ENCODE results near the gene RNF145. TPM values are rescaled to one million over a fixed set of nuclear protein-coding genes. Genes with fewer than 3 reads are reported as not detected.

The RNF145 gene
- total and polyA plus RNA-seq, 10 donors = 27.6 to 90.7 (median 69.6) TPM

GRCh38 chr5:159257007-159257406 is 47.7 kb upstream of the RNF145 start:
- H3K9me3 ChIP-seq = no peaks in the 10 kb centered on the region
- intact Hi-C loops (cut with DNase I; ENCODE audit: low total_unique reads) = no loop called here
- peaks cover 0 to 4% (median 0%) of the 10 kb centered on the region in 7 donors for H3K27me3 ChIP-seq (replicated peaks in 1 of 7)
- H3K27ac ChIP-seq = no peak overlapping the region
- DNase-seq = no peak
- H3K4me3 ChIP-seq = no peak overlapping the region
- peaks cover 0 to 4% (median 2%) of the 10 kb centered on the region in 6 donors for H3K4me1 ChIP-seq
- TF ChIP-seq POLR2A (IDR thresholded peaks at IDR 0.05) = no peak
- no peak for TF ChIP-seq CTCF (IDR thresholded peaks at IDR 0.05 in 8 of 11, conservative IDR thresholded peaks at IDR 0.05 in 3 of 11)
- TF ChIP-seq POLR2AphosphoS5 (IDR thresholded peaks at IDR 0.05) = no peak
- no peaks in the 10 kb centered on the region for H3K36me3 ChIP-seq

- WGBS, 5 donors = 0 to 88% (median 52%) methylated on average over 1 of the region's 1 CpG
- H3K4me1 ChIP-seq = no peaks in the 10 kb centered on the region
- peaks cover 0 to 4% (median 0%) of the 10 kb centered on the region in 7 donors for H3K27me3 ChIP-seq (replicated peaks in 1 of 7)
- H3K27ac ChIP-seq = no peak overlapping the region
- no peak for DNase-seq
- TF ChIP-seq POLR2AphosphoS5 (IDR thresholded peaks at IDR 0.05) (no peak), POLR2A (IDR thresholded peaks at IDR 0.05) (no peak), CTCF (IDR thresholded peaks at IDR 0.05 in 8 of 11, conservative IDR thresholded peaks at IDR 0.05 in 3 of 11) (no peak)
- no peaks in the 10 kb centered on the region for H3K36me3 ChIP-seq
- no peak overlapping the region for H3K4me3 ChIP-seq
- intact Hi-C loops (cut with DNase I; ENCODE audit: low total_unique reads) = no loop called here
- H3K9me3 ChIP-seq = no peaks in the 10 kb centered on the region
These were observed 42.8 kb upstream of the RNF145 start for GRCh38 chr5:159252195-159252594.

GRCh38 chr5:159249158-159249557 is 39.8 kb upstream of the RNF145 start:
- no peak overlapping the region for H3K4me3 ChIP-seq
- no peaks in the 10 kb centered on the region for H3K4me1 ChIP-seq
- no peak for TF ChIP-seq POLR2AphosphoS5 (IDR thresholded peaks at IDR 0.05)
- TF ChIP-seq CTCF (IDR thresholded peaks at IDR 0.05 in 8 of 11, conservative IDR thresholded peaks at IDR 0.05 in 3 of 11) = no peak
- TF ChIP-seq POLR2A (IDR thresholded peaks at IDR 0.05) = no peak
- intact Hi-C loops (cut with DNase I; ENCODE audit: low total_unique reads) = no loop called here
- H3K27me3 ChIP-seq (replicated peaks in 1 of 7) = no peaks in the 10 kb centered on the region
- H3K36me3 ChIP-seq = no peaks in the 10 kb centered on the region
- H3K27ac ChIP-seq = no peak overlapping the region
- H3K9me3 ChIP-seq = no peaks in the 10 kb centered on the region
- no peak for DNase-seq
- 77 to 87% (median 79%) methylated on average over 2 of the region's 2 CpGs for WGBS, 5 donors

GRCh38 chr5:159244890-159245289 is 35.5 kb upstream of the RNF145 start:
- intact Hi-C loops (cut with DNase I; ENCODE audit: low total_unique reads) = no loop called here
- H3K27me3 ChIP-seq (replicated peaks in 1 of 7) = no peaks in the 10 kb centered on the region

More at GRCh38 chr5:159244890-159245289, 35.5 kb upstream of the RNF145 start:
- Histone ChIP-seq H3K4me3 (no peak overlapping the region), H3K36me3 (no peaks in the 10 kb centered on the region), H3K4me1 (peaks cover 0 to 17% (median 9%) of the 10 kb centered on the region in 6 donors), H3K9me3 (no peaks in the 10 kb centered on the region), H3K27ac (no peak overlapping the region)
- TF ChIP-seq CTCF (IDR thresholded peaks at IDR 0.05 in 8 of 11, conservative IDR thresholded peaks at IDR 0.05 in 3 of 11) (no peak), POLR2AphosphoS5 (IDR thresholded peaks at IDR 0.05) (no peak), POLR2A (IDR thresholded peaks at IDR 0.05) (no peak)
- DNase-seq = no peak

Measured in spleen (tissue), 11 donors.